A673 (cell line): Measurements from ENCODE around the gene ANAPC1.

Experiments used
- EZH2 ChIP-seq: fragments of 200-600 bp; sonication (generic); IDR thresholded peaks from 2 replicates; pipeline ENCODE4 v1.6.1; 2017; ENCODE audit warnings: borderline replicate concordance, low read depth, mild to moderate bottlenecking, mixed read lengths, antibody characterized with exemption, low read length; ENCODE audit not compliant: poor library complexity, severe bottlenecking
- TF ChIP-seq, protein P1 (sequence below): fragments of 300-800, 200-600 bp; sonication (generic); conservative IDR thresholded peaks from 2 replicates; pipeline ENCODE4 v1.5.1; 2017; ENCODE audit warnings: low read depth, mild to moderate bottlenecking, antibody characterized with exemption, low read length, moderate library complexity, mixed read lengths

DNA sequence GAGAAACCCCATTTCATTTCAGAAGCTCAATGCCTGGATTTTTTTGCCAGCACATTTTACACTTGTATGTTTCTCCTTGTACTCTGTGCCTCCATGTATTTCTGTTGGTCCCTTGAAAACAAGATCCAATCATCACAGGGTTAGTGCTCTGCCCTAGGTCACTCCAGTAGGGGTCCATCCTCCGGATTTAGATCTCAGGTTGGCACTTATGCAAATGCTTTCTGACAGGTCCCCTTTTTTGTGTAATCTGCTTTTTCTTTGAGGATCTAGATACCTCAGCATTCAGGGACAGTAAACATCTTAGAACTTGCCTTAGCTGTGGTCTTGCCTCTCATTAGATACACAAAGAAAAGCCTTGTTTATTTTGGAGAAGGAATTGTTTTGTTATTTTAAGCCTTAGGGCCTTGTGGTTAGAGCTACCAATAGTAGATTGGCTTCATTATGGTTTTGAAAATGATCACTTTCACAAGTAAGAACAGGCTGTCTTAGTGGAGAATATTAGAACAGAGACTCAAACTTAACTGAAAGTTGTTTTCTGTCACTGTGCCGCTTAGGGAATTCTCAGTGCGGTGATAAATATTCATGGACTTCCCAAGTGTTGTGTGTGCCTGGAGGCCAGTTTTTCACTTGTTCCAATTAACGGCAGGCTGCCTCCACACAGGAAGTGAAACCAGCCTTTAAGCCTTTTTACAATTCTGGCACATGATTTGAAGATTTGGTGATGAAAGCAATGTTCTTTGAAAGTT, 22.2 kb upstream of the ANAPC1 start:
- TF ChIP-seq, protein P1, sequence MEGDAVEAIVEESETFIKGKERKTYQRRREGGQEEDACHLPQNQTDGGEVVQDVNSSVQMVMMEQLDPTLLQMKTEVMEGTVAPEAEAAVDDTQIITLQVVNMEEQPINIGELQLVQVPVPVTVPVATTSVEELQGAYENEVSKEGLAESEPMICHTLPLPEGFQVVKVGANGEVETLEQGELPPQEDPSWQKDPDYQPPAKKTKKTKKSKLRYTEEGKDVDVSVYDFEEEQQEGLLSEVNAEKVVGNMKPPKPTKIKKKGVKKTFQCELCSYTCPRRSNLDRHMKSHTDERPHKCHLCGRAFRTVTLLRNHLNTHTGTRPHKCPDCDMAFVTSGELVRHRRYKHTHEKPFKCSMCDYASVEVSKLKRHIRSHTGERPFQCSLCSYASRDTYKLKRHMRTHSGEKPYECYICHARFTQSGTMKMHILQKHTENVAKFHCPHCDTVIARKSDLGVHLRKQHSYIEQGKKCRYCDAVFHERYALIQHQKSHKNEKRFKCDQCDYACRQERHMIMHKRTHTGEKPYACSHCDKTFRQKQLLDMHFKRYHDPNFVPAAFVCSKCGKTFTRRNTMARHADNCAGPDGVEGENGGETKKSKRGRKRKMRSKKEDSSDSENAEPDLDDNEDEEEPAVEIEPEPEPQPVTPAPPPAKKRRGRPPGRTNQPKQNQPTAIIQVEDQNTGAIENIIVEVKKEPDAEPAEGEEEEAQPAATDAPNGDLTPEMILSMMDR, result no peak
- no peak for TF ChIP-seq EZH2
